Measurements from ENCODE around the gene SYT1.

SYT1 gene

GRCh38 chr12:79393842-79394241 is 529.3 kb downstream of the SYT1 start:
- Mint-ChIP-seq H3K27me3 (peaks cover 4 to 5% of the 10 kb centered on the region in 2 donors), H3K9me3 (no peaks in the 10 kb centered on the region), H3K36me3 (peaks cover 0 to 2% of the 10 kb centered on the region in 2 donors), H3K4me1 (no peaks in the 10 kb centered on the region), H3K27ac (no peak overlapping the region), H3K4me3 (no peak overlapping the region)
- ATAC-seq (replicated peaks) = no peak
- no peak for DNase-seq

DNA sequence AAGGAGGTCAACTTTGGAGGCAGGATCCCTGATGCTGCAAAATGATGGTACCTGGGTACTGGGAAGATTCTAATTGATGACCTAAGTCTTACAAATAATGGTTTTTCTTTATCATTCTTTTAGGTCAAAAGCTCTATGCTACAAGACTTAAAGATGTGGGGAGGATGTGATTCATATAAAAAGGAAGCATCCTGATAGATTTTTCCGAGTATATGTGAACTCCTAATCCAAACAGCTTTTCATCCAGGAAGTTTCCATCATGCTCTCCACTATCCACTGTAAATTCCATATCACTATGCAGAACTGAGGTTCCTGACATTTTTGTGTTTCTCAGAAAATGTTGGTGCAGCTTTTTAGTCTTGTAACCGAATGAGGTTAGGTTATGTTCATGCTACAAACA is 533.0 kb downstream of the SYT1 start:
- ATAC-seq (replicated peaks) (no peak), DNase-seq (no peak)
- peaks cover 5 to 8% of the 10 kb centered on the region in 2 donors for H3K27me3 Mint-ChIP-seq
- H3K4me1 Mint-ChIP-seq = no peaks in the 10 kb centered on the region
- no peaks in the 10 kb centered on the region for H3K9me3 Mint-ChIP-seq
- no peak overlapping the region for H3K27ac Mint-ChIP-seq
- H3K36me3 Mint-ChIP-seq = peaks cover 0 to 2% of the 10 kb centered on the region in 2 donors
- no peak overlapping the region for H3K4me3 Mint-ChIP-seq

- H3K27ac Mint-ChIP-seq = no peak overlapping the region
- peaks cover 0 to 4% of the 10 kb centered on the region in 2 donors for H3K27me3 Mint-ChIP-seq
- no peaks in the 10 kb centered on the region for H3K36me3 Mint-ChIP-seq
- DNase-seq (no peak), ATAC-seq (replicated peaks) (no peak)
- no peaks in the 10 kb centered on the region for H3K4me1 Mint-ChIP-seq
- H3K4me3 Mint-ChIP-seq = no peak overlapping the region
- H3K9me3 Mint-ChIP-seq = no peaks in the 10 kb centered on the region
Observed at GRCh38 chr12:79400481-79400880, 535.9 kb downstream of the SYT1 start.

DNA sequence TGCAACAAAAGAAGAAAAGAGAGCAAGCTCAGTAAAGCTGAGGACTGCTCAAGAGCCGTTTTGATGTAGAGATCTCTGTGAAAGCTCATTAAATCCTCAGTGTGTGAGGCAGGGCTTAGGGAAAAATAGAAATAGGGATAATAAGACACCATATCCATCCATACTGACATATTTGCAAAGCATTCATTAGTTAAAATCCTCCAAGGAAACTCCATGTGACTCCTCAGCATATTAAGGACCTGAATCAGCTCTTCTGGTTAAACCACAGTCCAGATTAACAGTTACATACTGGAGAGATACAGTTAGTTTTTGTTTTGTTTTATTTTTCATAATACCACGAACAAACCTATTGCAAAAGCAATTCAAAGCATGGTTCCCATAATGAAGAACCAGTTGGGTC is 538.0 kb downstream of the SYT1 start:
- DNase-seq = no peak
- H3K4me3 Mint-ChIP-seq = no peak overlapping the region

GRCh38 chr12:79406993-79407392 is 542.4 kb downstream of the SYT1 start:
- Mint-ChIP-seq H3K9me3 (no peaks in the 10 kb centered on the region), H3K27me3 (no peaks in the 10 kb centered on the region), H3K4me1 (no peaks in the 10 kb centered on the region), H3K36me3 (no peaks in the 10 kb centered on the region), H3K27ac (no peak overlapping the region), H3K4me3 (no peak overlapping the region)
- ATAC-seq (replicated peaks) = no peak
- DNase-seq = no peak

More for the DNA sequence above, 538.0 kb downstream of the SYT1 start:
- H3K36me3 Mint-ChIP-seq = no peaks in the 10 kb centered on the region
- H3K4me1 Mint-ChIP-seq = no peaks in the 10 kb centered on the region
- H3K27ac Mint-ChIP-seq = no peak overlapping the region
- H3K27me3 Mint-ChIP-seq = peaks cover 0 to 4% of the 10 kb centered on the region in 2 donors
- no peaks in the 10 kb centered on the region for H3K9me3 Mint-ChIP-seq
- no peak for ATAC-seq (replicated peaks)

DNA sequence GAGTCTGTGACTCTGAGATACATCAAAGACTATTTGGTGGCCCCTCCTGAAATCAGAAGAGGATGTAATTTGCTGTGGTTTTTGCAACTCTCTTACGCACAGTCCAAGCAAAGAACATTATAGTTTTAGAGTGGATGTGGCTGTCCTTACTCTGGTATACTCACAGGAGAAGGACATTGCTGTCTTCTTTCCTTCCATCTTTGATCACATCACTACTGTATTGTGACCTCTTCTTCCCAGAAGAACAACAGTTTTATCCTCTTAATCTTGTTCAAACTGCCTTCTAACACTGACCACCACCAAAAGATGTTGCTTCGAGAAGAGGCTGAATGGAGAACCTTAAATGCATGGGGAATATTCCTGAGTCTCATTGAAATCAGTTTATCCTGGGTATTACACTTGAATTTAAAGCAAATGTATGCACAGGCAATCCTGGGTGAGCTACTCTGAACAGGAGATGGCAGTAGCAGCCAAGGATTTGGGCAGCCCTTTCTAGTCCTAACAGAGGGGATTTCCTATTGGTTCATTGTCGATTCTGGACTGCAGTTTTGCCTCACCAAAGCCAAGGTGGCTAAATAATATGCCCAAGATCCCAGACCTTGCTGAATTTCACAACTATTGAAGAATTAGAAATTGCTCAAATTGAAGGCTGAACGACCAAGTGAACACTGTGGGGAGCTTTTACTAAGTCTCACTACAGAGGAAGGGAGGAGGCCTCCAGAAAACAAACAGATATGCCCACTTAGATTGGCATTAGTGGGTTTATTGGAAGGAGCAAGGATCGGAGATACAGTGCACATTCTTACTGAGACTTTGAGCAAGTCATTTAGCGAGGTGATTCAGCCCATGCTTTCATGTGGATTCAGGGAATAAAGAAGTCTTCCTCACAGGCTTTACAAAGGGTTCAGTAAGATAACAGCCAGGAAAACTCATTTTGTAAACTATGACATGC is 543.4 kb downstream of the SYT1 start:
- Mint-ChIP-seq H3K27me3 (no peaks in the 10 kb centered on the region), H3K27ac (no peak overlapping the region), H3K9me3 (no peaks in the 10 kb centered on the region), H3K4me3 (no peak overlapping the region), H3K36me3 (no peaks in the 10 kb centered on the region), H3K4me1 (no peaks in the 10 kb centered on the region)
- ATAC-seq (replicated peaks) (peak; percentile 90 to 92), DNase-seq (peak; percentile 30)

DNA sequence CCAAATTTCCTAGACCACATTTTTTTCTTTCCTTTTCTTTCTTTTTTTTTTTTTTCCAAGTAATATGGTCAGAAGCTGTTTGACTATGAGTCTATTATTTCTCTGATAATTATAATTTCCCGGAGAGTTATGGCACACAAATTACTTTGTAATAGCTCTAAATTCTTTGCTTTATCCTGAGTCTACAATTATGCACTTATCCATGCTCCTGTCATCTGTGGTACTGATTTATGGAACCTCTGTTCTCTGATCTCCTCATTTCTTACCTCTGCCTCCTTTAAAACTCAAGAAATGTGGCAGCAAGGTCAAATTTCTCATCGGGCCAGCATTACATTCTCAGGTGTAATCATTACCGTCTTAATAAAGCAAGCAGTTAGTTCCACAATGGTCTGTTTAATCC is 544.1 kb downstream of the SYT1 start:
- no peaks in the 10 kb centered on the region for H3K36me3 Mint-ChIP-seq
- H3K4me1 Mint-ChIP-seq = no peaks in the 10 kb centered on the region
- H3K27ac Mint-ChIP-seq = no peak overlapping the region
- no peak for DNase-seq
- H3K27me3 Mint-ChIP-seq = no peaks in the 10 kb centered on the region
- H3K9me3 Mint-ChIP-seq = no peaks in the 10 kb centered on the region
- H3K4me3 Mint-ChIP-seq = no peak overlapping the region
- ATAC-seq (replicated peaks) = no peak

DNA sequence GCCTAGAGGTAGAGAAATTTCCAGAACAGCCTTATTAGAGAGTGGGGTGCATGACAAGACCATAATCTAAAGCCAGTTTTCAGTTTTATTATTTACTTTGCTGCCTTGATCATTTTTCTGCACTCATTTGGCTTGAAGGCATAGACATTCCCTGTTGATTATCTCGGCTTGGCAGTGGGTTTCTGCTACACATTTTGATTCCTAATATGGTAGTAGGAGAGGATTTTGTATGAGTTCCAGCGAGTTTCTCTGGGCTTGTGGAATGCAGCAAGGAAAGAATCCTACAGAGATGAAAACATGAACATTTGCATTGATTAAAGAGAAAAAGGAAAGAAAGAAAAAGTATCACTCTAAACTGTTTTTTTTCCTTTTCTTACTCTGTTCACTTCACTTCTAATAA is 545.0 kb downstream of the SYT1 start:
- H3K9me3 Mint-ChIP-seq = no peaks in the 10 kb centered on the region
- DNase-seq (no peak), ATAC-seq (replicated peaks) (no peak)
- H3K4me3 Mint-ChIP-seq = no peak overlapping the region
- no peak overlapping the region for H3K27ac Mint-ChIP-seq
- no peaks in the 10 kb centered on the region for H3K4me1 Mint-ChIP-seq
- H3K36me3 Mint-ChIP-seq = no peaks in the 10 kb centered on the region
- H3K27me3 Mint-ChIP-seq = no peaks in the 10 kb centered on the region

GRCh38 chr12:79411791-79412190 is 547.2 kb downstream of the SYT1 start:
- Mint-ChIP-seq H3K27ac (no peak overlapping the region), H3K4me1 (no peaks in the 10 kb centered on the region), H3K4me3 (no peak overlapping the region), H3K9me3 (no peaks in the 10 kb centered on the region), H3K36me3 (no peaks in the 10 kb centered on the region), H3K27me3 (no peaks in the 10 kb centered on the region)
- no peak for DNase-seq
- no peak for ATAC-seq (replicated peaks)

GRCh38 chr12:79413796-79414195 is 549.2 kb downstream of the SYT1 start:
- DNase-seq (no peak), ATAC-seq (replicated peaks) (no peak)
- Mint-ChIP-seq H3K27me3 (no peaks in the 10 kb centered on the region), H3K27ac (no peak overlapping the region), H3K4me3 (no peak overlapping the region), H3K36me3 (no peaks in the 10 kb centered on the region), H3K9me3 (no peaks in the 10 kb centered on the region), H3K4me1 (no peaks in the 10 kb centered on the region)

GRCh38 chr12:79414252-79414651 is 549.7 kb downstream of the SYT1 start:
- H3K9me3 Mint-ChIP-seq = no peaks in the 10 kb centered on the region
- no peaks in the 10 kb centered on the region for H3K27me3 Mint-ChIP-seq
- DNase-seq (no peak), ATAC-seq (replicated peaks) (no peak)
- H3K4me3 Mint-ChIP-seq = no peak overlapping the region
- no peaks in the 10 kb centered on the region for H3K36me3 Mint-ChIP-seq
- H3K4me1 Mint-ChIP-seq = no peaks in the 10 kb centered on the region
- H3K27ac Mint-ChIP-seq = no peak overlapping the region

GRCh38 chr12:79415321-79415720 is 550.7 kb downstream of the SYT1 start:
- Mint-ChIP-seq H3K4me3 (no peak overlapping the region), H3K9me3 (no peaks in the 10 kb centered on the region), H3K36me3 (no peaks in the 10 kb centered on the region), H3K27ac (no peak overlapping the region), H3K27me3 (no peaks in the 10 kb centered on the region), H3K4me1 (no peaks in the 10 kb centered on the region)
- DNase-seq = no peak
- no peak for ATAC-seq (replicated peaks)

DNA sequence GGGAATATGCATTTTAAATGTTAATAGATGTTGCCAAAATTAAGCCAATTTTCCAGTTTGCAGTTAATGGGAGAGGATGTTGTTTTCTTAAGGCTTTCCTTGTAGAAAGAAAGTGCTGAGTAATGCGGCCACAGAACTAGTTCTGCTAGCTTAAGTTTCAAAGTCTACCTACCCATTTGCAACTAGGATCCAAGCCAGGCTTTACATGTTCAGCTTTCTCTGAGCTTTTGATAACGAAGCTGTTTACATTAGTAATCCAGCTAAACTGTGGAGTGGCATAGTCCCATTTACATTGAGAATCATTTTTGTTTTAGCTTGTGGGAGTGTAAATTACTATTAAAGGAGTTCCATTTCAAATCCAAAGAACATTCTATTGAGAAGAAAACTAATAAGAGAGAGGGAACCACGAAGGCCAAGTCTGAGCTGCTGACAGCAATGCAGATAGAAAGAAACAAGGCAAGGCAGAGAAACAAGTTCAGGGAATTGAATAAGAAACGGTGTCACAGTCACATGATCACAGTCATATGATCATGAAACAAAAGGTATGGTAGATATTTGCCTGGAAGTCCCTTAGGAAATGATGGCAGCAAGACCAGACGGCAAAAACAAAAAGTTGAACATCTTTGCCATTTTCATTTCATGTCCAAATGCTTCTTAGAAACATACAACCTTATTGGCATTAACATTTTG is 551.3 kb downstream of the SYT1 start:
- Mint-ChIP-seq H3K27me3 (no peaks in the 10 kb centered on the region), H3K4me3 (no peak overlapping the region), H3K36me3 (no peaks in the 10 kb centered on the region), H3K4me1 (no peaks in the 10 kb centered on the region), H3K9me3 (no peaks in the 10 kb centered on the region), H3K27ac (no peak overlapping the region)
- ATAC-seq (replicated peaks) = no peak
- DNase-seq = no peak

DNA sequence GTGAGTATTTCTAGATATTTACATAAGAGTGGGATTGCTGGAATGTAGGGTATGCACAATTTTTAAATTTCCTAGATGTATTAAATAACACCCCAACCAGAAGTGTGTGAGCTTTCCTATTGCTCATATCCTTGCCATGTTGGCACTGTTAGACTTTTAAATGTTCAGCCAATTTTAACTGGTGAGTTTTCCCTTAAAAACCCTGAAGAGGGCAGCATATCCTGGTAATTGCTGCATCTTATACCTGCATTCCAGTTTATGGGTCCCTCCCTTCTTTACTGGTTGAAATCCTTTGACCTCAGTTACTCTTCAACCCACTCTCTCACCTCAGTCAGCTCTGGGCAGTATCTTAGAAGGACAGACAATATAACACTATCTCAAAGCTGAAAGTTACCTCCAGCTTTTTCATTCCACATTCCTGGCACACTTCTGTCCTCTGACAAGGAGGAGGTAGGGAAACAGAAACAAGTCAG is 555.6 kb downstream of the SYT1 start:
- Mint-ChIP-seq H3K4me3 (no peak overlapping the region), H3K27ac (no peak overlapping the region), H3K9me3 (no peaks in the 10 kb centered on the region), H3K4me1 (no peaks in the 10 kb centered on the region), H3K27me3 (no peaks in the 10 kb centered on the region), H3K36me3 (no peaks in the 10 kb centered on the region)
- ATAC-seq (replicated peaks) = peak; percentile 23 to 56
- no peak for DNase-seq

DNA sequence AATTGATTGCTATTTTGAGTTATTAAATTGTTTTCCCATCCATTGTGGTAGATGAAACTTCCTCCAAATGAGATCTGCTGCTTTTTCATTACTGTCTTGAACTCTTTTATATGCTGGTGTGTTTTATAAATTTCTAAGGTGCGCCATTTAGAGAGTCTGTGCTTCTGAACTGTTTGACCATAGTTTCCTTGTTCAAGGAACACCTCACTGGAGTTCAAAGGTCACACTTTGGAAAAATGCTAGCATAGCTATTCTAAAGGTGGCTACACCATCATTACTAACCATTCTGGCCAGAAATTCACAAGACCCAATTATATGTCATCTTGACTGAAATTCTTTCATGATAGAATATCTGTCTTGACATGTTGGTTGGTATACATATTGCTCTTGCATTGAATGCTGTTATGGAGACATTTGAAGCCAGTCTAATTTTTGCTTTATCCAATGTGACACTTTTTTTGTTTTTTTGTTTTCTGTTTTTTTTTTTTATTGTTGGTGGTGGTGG is 556.7 kb downstream of the SYT1 start:
- ATAC-seq (replicated peaks) = no peak
- Mint-ChIP-seq H3K27me3 (no peaks in the 10 kb centered on the region), H3K27ac (no peak overlapping the region), H3K36me3 (no peaks in the 10 kb centered on the region), H3K9me3 (no peaks in the 10 kb centered on the region), H3K4me3 (no peak overlapping the region), H3K4me1 (no peaks in the 10 kb centered on the region)
- DNase-seq = no peak

All from stimulated activated naive B cell treated with anti-CD40 and anti-IgM and Interleukin-4, amounts not matched to agents 10 μg/mL and 1 μg/mL and 100 μg/mL, for 72 hours (primary cell).